GM23338 (cell line): ENCODE results near the gene FNDC3A. TPM values are rescaled to one million over a fixed set of nuclear protein-coding genes. Genes with fewer than 3 reads are reported as not detected.

ENCODE experiments used
- ATAC-seq: fragments of 200-7000 bp; cut with Tn5 transposase; 3 replicates; pipeline ENCODE4 v1.9.1; 2020
- DNase-seq: peaks from one replicate; pipeline ENCODE4 v3.0.0-alpha.2; 2015; ENCODE audit warnings: low spot score
- H2AFZ ChIP-seq: fragments of 200-600 bp; sonication (generic); 2 replicates; pipeline ENCODE4 v1.8.0; 2016; ENCODE audit warnings: antibody characterized with exemption, mild to moderate bottlenecking, moderate library complexity
- H3F3A ChIP-seq: fragments of 200-600 bp; sonication (generic); replicated peaks from 2 replicates; pipeline ENCODE4 v1.8.0; 2017; ENCODE audit warnings: antibody characterized with exemption, mixed run types, low read depth
- H3K27ac ChIP-seq: fragments of 200-600 bp; sonication (generic); 2 replicates; pipeline ENCODE4 v1.6.1; 2016; ENCODE audit warnings: low read depth
- H3K27me3 ChIP-seq: fragments of 200-600 bp; sonication (generic); 2 replicates; pipeline ENCODE4 v1.8.0; 2016; ENCODE audit warnings: mild to moderate bottlenecking, mixed run types, moderate library complexity; ENCODE audit not compliant: insufficient read depth
- H3K36me3 ChIP-seq: fragments of 200-600 bp; sonication (generic); 2 replicates; pipeline ENCODE4 v1.8.0; 2016; ENCODE audit warnings: mild to moderate bottlenecking; ENCODE audit not compliant: insufficient read depth
- H3K4me1 ChIP-seq: fragments of 200-600 bp; sonication (generic); 2 replicates; pipeline ENCODE4 v1.8.0; 2016; ENCODE audit warnings: mild to moderate bottlenecking, moderate library complexity; ENCODE audit not compliant: insufficient read depth
- H3K4me2 ChIP-seq: fragments of 200-600 bp; sonication (generic); 2 replicates; pipeline ENCODE4 v1.7.1; 2017; ENCODE audit warnings: mixed run types
- H3K4me3 ChIP-seq: fragments of 200-600 bp; sonication (generic); 2 replicates; pipeline ENCODE4 v1.6.1; 2016; ENCODE audit warnings: mixed run types
- H3K79me2 ChIP-seq: fragments of 200-600 bp; sonication (generic); replicated peaks from 2 replicates; pipeline ENCODE4 v1.8.0; 2017; ENCODE audit warnings: mild to moderate bottlenecking; ENCODE audit not compliant: insufficient read depth
- H3K9me2 ChIP-seq: fragments of 200-600 bp; sonication (generic); 2 replicates; pipeline ENCODE4 v1.8.0; 2017; ENCODE audit not compliant: insufficient read depth
- H4K20me1 ChIP-seq: fragments of 200-600 bp; sonication (generic); replicated peaks from 2 replicates; pipeline ENCODE4 v1.8.0; 2017; ENCODE audit warnings: mild to moderate bottlenecking; ENCODE audit not compliant: insufficient read depth
- H3K27ac Mint-ChIP-seq: 2 replicates; pipeline ENCODE4 v1.8.0; 2020; ENCODE audit warnings: inconsistent platforms, mild to moderate bottlenecking, moderate library complexity, mixed read lengths
- H3K27me3 Mint-ChIP-seq: 3 replicates; pipeline ENCODE4 v1.8.0; 2022; ENCODE audit warnings: low read depth, mild to moderate bottlenecking, moderate library complexity, mixed read lengths, inconsistent platforms; ENCODE audit not compliant: insufficient read depth, poor library complexity
- H3K36me3 Mint-ChIP-seq: 3 replicates; pipeline ENCODE4 v1.8.0; 2021; ENCODE audit warnings: low read depth, mild to moderate bottlenecking, inconsistent platforms, moderate library complexity, mixed read lengths
- H3K4me1 Mint-ChIP-seq: 3 replicates; pipeline ENCODE4 v1.8.0; 2020; ENCODE audit warnings: mild to moderate bottlenecking, inconsistent platforms, mixed read lengths
- H3K4me3 Mint-ChIP-seq: 3 replicates; pipeline ENCODE4 v1.8.0; 2021; ENCODE audit warnings: moderate library complexity, mild to moderate bottlenecking, inconsistent platforms, mixed read lengths
- H3K9me3 Mint-ChIP-seq: 3 replicates; pipeline ENCODE4 v1.8.0; 2020; ENCODE audit warnings: moderate library complexity, mild to moderate bottlenecking, inconsistent platforms, mixed read lengths
- CREB1 ChIP-seq: fragments of 250-450 bp; sonication (Bioruptor Pico); IDR thresholded peaks from 2 replicates; pipeline ENCODE4 v1.5.0; 2020; ENCODE audit warnings: low read depth, mild to moderate bottlenecking, moderate library complexity
- CTCF ChIP-seq, 2 experiments: fragments of 200-600 bp in 1 of 2; sonication (generic) in 1 of 2; conservative IDR thresholded peaks; 2 replicates each; pipeline versions ENCODE4 v1.5.1 to v1.6.1; 2016 to 2017; ENCODE audit warnings: antibody characterized with exemption in 2 of 2, low read depth in 2 of 2, mild to moderate bottlenecking in 2 of 2, moderate library complexity in 1 of 2
- ETS1 ChIP-seq: IDR thresholded peaks from 2 replicates; pipeline ENCODE4 v1.6.1; 2016; ENCODE audit warnings: antibody characterized with exemption
- EZH2 ChIP-seq: fragments of 200-600 bp; sonication (generic); IDR thresholded peaks from one replicate; pipeline ENCODE4 v1.8.0; 2017; ENCODE audit warnings: antibody characterized with exemption, mild to moderate bottlenecking, low read depth; ENCODE audit not compliant: unreplicated experiment
- EZH2phosphoT487 ChIP-seq: fragments of 200-600 bp; sonication (generic); IDR thresholded peaks from one replicate; pipeline ENCODE4 v1.8.1; 2018; ENCODE audit warnings: antibody characterized with exemption; ENCODE audit not compliant: unreplicated experiment
- JUNB ChIP-seq: IDR thresholded peaks from one replicate; pipeline ENCODE4 v1.6.1; 2016; ENCODE audit warnings: antibody characterized with exemption; ENCODE audit not compliant: unreplicated experiment
- NANOG ChIP-seq: IDR thresholded peaks from 2 replicates; pipeline ENCODE4 v1.6.1; 2016; ENCODE audit warnings: antibody characterized with exemption, borderline replicate concordance
- POLR2AphosphoS5 ChIP-seq: IDR thresholded peaks from 2 replicates; pipeline ENCODE4 v1.6.1; 2016; ENCODE audit warnings: antibody characterized with exemption, low read depth
- REST ChIP-seq: IDR thresholded peaks from one replicate; pipeline ENCODE4 v1.6.1; 2018; ENCODE audit warnings: antibody characterized with exemption; ENCODE audit not compliant: unreplicated experiment
- STAT1 ChIP-seq: IDR thresholded peaks from one replicate; pipeline ENCODE4 v1.6.1; 2016; ENCODE audit warnings: antibody characterized with exemption; ENCODE audit not compliant: unreplicated experiment
- ZNF114 ChIP-seq: fragments of 250-450 bp; sonication (Bioruptor Pico); IDR thresholded peaks from 2 replicates; pipeline ENCODE4 v1.5.0; 2020; ENCODE audit warnings: mild to moderate bottlenecking, moderate library complexity
- ZNF331 ChIP-seq: fragments of 250-450 bp; sonication (Bioruptor Pico); IDR thresholded peaks from 2 replicates; pipeline ENCODE4 v1.5.0; 2020; ENCODE audit warnings: low read depth, mild to moderate bottlenecking, moderate library complexity
- ZNF462 ChIP-seq: fragments of 250-450 bp; sonication (Bioruptor Pico); IDR thresholded peaks from 2 replicates; pipeline ENCODE4 v1.5.0; 2020; ENCODE audit warnings: mild to moderate bottlenecking, moderate library complexity
- polyA plus RNA-seq: library from polyadenylated mRNA; unstranded; fragments of >200 nt; fragmentation: Nextera tagmentation; extraction: Ambion mirVana; gene quantifications from 2 replicates; pipeline ENCODE4 v1.2.1, GENCODE V29; 2016
- total RNA-seq: library from RNA; depleted of rRNA; stranded (reverse); fragments of >200 nt; shearing (Covaris generic); gene quantifications from 2 replicates; pipeline ENCODE4 v1.2.3, GENCODE V29; 2014

Gene FNDC3A
- total and polyA plus RNA-seq, 2 experiments from 2014 or later, result 10.3 to 31.1 TPM

GRCh38 chr13:49042476-49042875 lies 66.8 kb downstream of the FNDC3A start:
- Histone ChIP-seq H3K4me3 (no peak overlapping the region), H4K20me1 (no peaks in the 10 kb centered on the region), H3F3A (no peaks in the 10 kb centered on the region), H3K4me1 (no peaks in the 10 kb centered on the region), H3K27ac (no peak overlapping the region), H3K27me3 (no peaks in the 10 kb centered on the region), H3K4me2 (no peak overlapping the region), H3K36me3 (no peaks in the 10 kb centered on the region), H3K79me2 (0 out of 2 replicates have a peak, but pooled peaks cover 3% of the 10 kb centered on the region), H3K9me2 (no peaks in the 10 kb centered on the region), H2AFZ (no peak overlapping the region)
- ATAC-seq (no peak), DNase-seq (no peak)
- Mint-ChIP-seq H3K4me3 (no peak overlapping the region), H3K4me1 (no peaks in the 10 kb centered on the region), H3K27me3 (no peaks in the 10 kb centered on the region), H3K9me3 (no peaks in the 10 kb centered on the region), H3K27ac (no peak overlapping the region), H3K36me3 (no peaks in the 10 kb centered on the region; the same call in 2 of the 3 replicates)
- TF ChIP-seq REST (no peak), NANOG (no peak), CTCF (conservative IDR thresholded peaks at IDR 0.05; ENCODE audit: low read depth in 2 of 2) (no peak), ETS1 (no peak), ZNF462 (no peak), CREB1 (CRISPR knock-in tag) (no peak), JUNB (no peak), EZH2 (no peak), POLR2AphosphoS5 (no peak), STAT1 (no peak), ZNF114 (CRISPR knock-in tag) (no peak), ZNF331 (CRISPR knock-in tag) (no peak), EZH2phosphoT487 (no peak)
